HepG2 (cell line): ENCODE data around the gene MINDY1. TPM values are rescaled to one million over a fixed set of nuclear protein-coding genes. Genes with fewer than 3 reads are reported as not detected.
A peak's percentile ranks its signal among the peaks of the same experiment; 100 is the strongest.

ENCODE experiments used
- ARNTL ChIP-seq: sonication (generic); formaldehyde crosslinking; IDR thresholded peaks from 2 replicates; pipeline ENCODE4 v1.4.0; 2020; ENCODE audit warnings: mild to moderate bottlenecking, missing genetic modification reagents
- CEBPZ ChIP-seq: IDR thresholded peaks from 2 replicates; pipeline ENCODE4 v1.6.1; 2012; ENCODE audit warnings: low read length, improper control_type of control experiment
- GLMP ChIP-seq: sonication (generic); formaldehyde crosslinking; IDR thresholded peaks from 2 replicates; pipeline ENCODE4 v1.9.0; 2021; ENCODE audit warnings: missing genetic modification reagents, mild to moderate bottlenecking, borderline replicate concordance
- MIER2 ChIP-seq: IDR thresholded peaks from 2 replicates; pipeline ENCODE4 v1.6.1; 2016; ENCODE audit warnings: missing biosample characterization, missing genetic modification reagents
- MTF2 ChIP-seq: sonication (generic); formaldehyde crosslinking; IDR thresholded peaks from 2 replicates; pipeline ENCODE4 v1.5.0; 2020; ENCODE audit warnings: missing genetic modification reagents, borderline replicate concordance
- NFE2 ChIP-seq: sonication (generic); formaldehyde crosslinking; IDR thresholded peaks from 2 replicates; pipeline ENCODE4 v1.4.0; 2020; ENCODE audit warnings: missing genetic modification reagents
- NFKBIZ ChIP-seq: IDR thresholded peaks from 2 replicates; pipeline ENCODE4 v1.6.1; 2018; ENCODE audit warnings: missing genetic modification reagents, missing compliant biosample characterization
- PHF20 ChIP-seq: sonication (generic); formaldehyde crosslinking; IDR thresholded peaks from 2 replicates; pipeline ENCODE4 v1.5.0; 2020; ENCODE audit warnings: mild to moderate bottlenecking, missing genetic modification reagents
- RAD21 ChIP-seq: fragments of 450-650 bp; formaldehyde crosslinking; IDR thresholded peaks from 2 replicates; pipeline ENCODE4 v1.5.0; 2020; ENCODE audit warnings: mild to moderate bottlenecking
- RELA ChIP-seq: sonication (generic); formaldehyde crosslinking; IDR thresholded peaks from 2 replicates; pipeline ENCODE4 v1.4.0; 2020; ENCODE audit warnings: missing genetic modification reagents
- REXO4 ChIP-seq: sonication (generic); formaldehyde crosslinking; IDR thresholded peaks from 2 replicates; pipeline ENCODE4 v1.8.0; 2022; ENCODE audit warnings: missing genetic modification reagents, mild to moderate bottlenecking, borderline replicate concordance
- RFX5 ChIP-seq: IDR thresholded peaks from 2 replicates; pipeline ENCODE4 v1.6.1; 2011; ENCODE audit warnings: low read depth, low read length, improper control_type of control experiment
- SCMH1 ChIP-seq: sonication (generic); formaldehyde crosslinking; IDR thresholded peaks from 2 replicates; pipeline ENCODE4 v1.9.0; 2021; ENCODE audit warnings: missing genetic modification reagents, mild to moderate bottlenecking, borderline replicate concordance
- SIN3A ChIP-seq: IDR thresholded peaks from 2 replicates; pipeline ENCODE4 v1.6.1; 2011; ENCODE audit warnings: low read depth, mild to moderate bottlenecking, control low read depth, low read length, borderline replicate concordance
- SMAD1 ChIP-seq: sonication (generic); formaldehyde crosslinking; IDR thresholded peaks from 2 replicates; pipeline ENCODE4 v1.4.0; 2020; ENCODE audit warnings: missing genetic modification reagents, low read depth, mild to moderate bottlenecking, borderline replicate concordance
- SMYD3 ChIP-seq: sonication (generic); formaldehyde crosslinking; IDR thresholded peaks from 2 replicates; pipeline ENCODE4 v1.8.1; 2023; ENCODE audit warnings: mild to moderate bottlenecking, missing genetic modification reagents
- ZBTB46 ChIP-seq: sonication (generic); formaldehyde crosslinking; IDR thresholded peaks from 2 replicates; pipeline ENCODE4 v1.4.0; 2020; ENCODE audit warnings: mild to moderate bottlenecking, missing genetic modification reagents, borderline replicate concordance
- ZKSCAN1 ChIP-seq: fragments of 150-350 bp; IDR thresholded peaks from 2 replicates; pipeline ENCODE4 v1.6.1; 2014; ENCODE audit warnings: low read length
- ZNF34 ChIP-seq: sonication (generic); formaldehyde crosslinking; IDR thresholded peaks from 2 replicates; pipeline ENCODE4 v1.4.0; 2020; ENCODE audit warnings: mild to moderate bottlenecking, missing genetic modification reagents, borderline replicate concordance
- ZNF569 ChIP-seq: sonication (generic); formaldehyde crosslinking; IDR thresholded peaks from 2 replicates; pipeline ENCODE4 v1.5.0; 2020; ENCODE audit warnings: mild to moderate bottlenecking, missing genetic modification reagents, moderate library complexity, borderline replicate concordance
- ZNF678 ChIP-seq: sonication (generic); formaldehyde crosslinking; IDR thresholded peaks from 2 replicates; pipeline ENCODE4 v1.4.0; 2020; ENCODE audit warnings: mild to moderate bottlenecking, missing genetic modification reagents
- ZNF770 ChIP-seq: sonication (generic); formaldehyde crosslinking; IDR thresholded peaks from 2 replicates; pipeline ENCODE4 v1.5.0; 2020; ENCODE audit warnings: mild to moderate bottlenecking, missing genetic modification reagents
- ZNF850 ChIP-seq: sonication (generic); formaldehyde crosslinking; conservative IDR thresholded peaks from 2 replicates; pipeline ENCODE4 v1.9.0; 2021; ENCODE audit warnings: mild to moderate bottlenecking, missing genetic modification reagents
- polyA plus RNA-seq, 8 experiments: library from polyadenylated mRNA; depleted of rRNA in 3 of 8; stranded (reverse) in 7 of 8; unstranded in 1 of 8; fragments of >200 nt; fragmentation: Illumina TruSeq in 4 of 8; extraction: Trizol in 4 of 8; gene quantifications; 2 replicates each; pipeline versions ENCODE4 v1.2.1 to v1.2.3, GENCODE V29; 2011 to 2016; ENCODE audit warnings: low read depth in 4 of 8, missing spikeins in 1 of 8, mixed read lengths in 1 of 8; ENCODE audit not compliant: insufficient read depth in 1 of 8
- total RNA-seq, 5 experiments: library from RNA; depleted of rRNA; stranded (reverse); fragments of >200 nt; fragmentation: Illumina TruSeq; extraction: Trizol; gene quantifications; 2 replicates each; pipeline ENCODE4 v1.2.3, GENCODE V29; 2016; ENCODE audit warnings: low read depth in 1 of 5

The MINDY1 gene
- total and polyA plus RNA-seq, 2 of the 13 experiments (the other 11 are each of a cell fraction or from before 2014, with no cell fraction given) = 11.1 to 15.0 TPM

- no peak for TF ChIP-seq ZNF850
- TF ChIP-seq SIN3A = peak; percentile 64; the same call in 1 of the 2 replicates
- no peak for TF ChIP-seq GLMP (CRISPR knock-in tag)
- no peak for TF ChIP-seq RFX5
- TF ChIP-seq ZNF770 (CRISPR knock-in tag) = no peak
- no peak for TF ChIP-seq SMYD3 (CRISPR knock-in tag)
- TF ChIP-seq RAD21 (CRISPR knock-in tag) = peak; percentile 78
- no peak for TF ChIP-seq RELA (CRISPR knock-in tag)
- no peak for TF ChIP-seq ZNF678 (CRISPR knock-in tag)
- no peak for TF ChIP-seq REXO4 (CRISPR knock-in tag)
- TF ChIP-seq MIER2 (CRISPR knock-in tag) = peak; percentile 80
- no peak for TF ChIP-seq NFE2 (CRISPR knock-in tag)
- TF ChIP-seq ZKSCAN1 = no peak
- TF ChIP-seq ARNTL (CRISPR knock-in tag) = no peak
- TF ChIP-seq MTF2 (CRISPR knock-in tag) = no peak
- TF ChIP-seq SCMH1 (CRISPR knock-in tag) = no peak
- no peak for TF ChIP-seq ZNF34
- no peak for TF ChIP-seq PHF20 (CRISPR knock-in tag)
- no peak for TF ChIP-seq SMAD1 (CRISPR knock-in tag)
- TF ChIP-seq ZNF569 (CRISPR knock-in tag) = no peak
- TF ChIP-seq CEBPZ = no peak
- TF ChIP-seq NFKBIZ (CRISPR knock-in tag) = no peak
- TF ChIP-seq ZBTB46 (CRISPR knock-in tag) = no peak
Measured at GRCh38 chr1:151006327-151007052, at the start of gene MINDY1 (continued).
